ENCODE measurements around the gene PTCD1.

PTCD1 gene

DNA sequence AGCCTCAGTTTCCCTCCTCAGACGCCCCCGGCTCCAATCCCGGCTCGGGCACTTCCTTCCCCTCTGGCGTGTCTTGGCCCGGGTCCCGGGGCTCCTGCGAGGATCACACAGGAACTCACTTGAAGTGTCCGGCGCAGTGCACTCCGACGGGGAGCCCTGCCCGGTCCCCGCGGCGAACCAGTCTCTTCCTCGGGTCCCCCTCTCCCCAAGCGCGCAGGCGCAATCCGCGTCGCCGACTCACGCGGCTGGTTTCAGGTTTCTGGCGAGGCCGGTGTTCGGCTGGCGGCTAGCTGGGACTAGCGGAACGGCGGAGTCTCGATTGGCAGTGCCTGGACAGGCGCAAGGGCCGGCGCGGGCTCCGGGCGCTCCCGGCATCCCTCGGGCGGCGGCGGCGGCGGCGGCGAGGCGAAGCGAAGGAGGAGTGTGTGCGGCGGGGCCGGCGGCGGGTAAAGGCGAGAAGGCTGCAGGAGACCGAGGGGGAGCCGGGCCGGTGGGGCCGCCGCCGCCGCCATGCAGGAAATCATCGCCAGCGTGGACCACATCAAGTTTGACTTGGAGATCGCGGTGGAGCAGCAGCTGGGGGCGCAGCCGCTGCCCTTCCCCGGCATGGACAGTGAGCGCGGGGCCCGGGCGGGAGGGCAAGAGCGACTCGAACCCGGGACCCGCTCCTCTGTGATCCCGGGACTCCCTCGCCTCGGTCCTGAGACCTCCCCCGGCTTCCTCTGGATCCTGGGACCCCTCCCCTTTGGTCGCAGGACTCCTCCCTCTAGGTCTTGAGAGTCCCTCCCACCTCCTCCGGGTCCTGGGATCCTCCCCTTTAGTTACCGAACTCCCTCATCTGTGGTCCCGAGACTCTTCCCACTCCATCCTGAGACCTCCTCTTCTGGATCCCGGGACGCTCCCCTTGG, at the start of gene PTCD1, which contains the start of gene CPSF4:
Gene PTCD1 (minus strand): TSS at position 226 of the 908 bp plus-strand sequence. CDS start 3,556 bp downstream, outside the sequence.
Gene CPSF4 (plus strand): TSS at position 371 of the 908 bp plus-strand sequence. CDS start 140 bp downstream, at position 511.
- peak; percentile 91 for DNase-seq
- in situ Hi-C loops (cut with MboI; ENCODE audit: low pct_unique_long_range_greater_than_20kb, low sequenced_read_pairs), result no loop called here

DNA sequence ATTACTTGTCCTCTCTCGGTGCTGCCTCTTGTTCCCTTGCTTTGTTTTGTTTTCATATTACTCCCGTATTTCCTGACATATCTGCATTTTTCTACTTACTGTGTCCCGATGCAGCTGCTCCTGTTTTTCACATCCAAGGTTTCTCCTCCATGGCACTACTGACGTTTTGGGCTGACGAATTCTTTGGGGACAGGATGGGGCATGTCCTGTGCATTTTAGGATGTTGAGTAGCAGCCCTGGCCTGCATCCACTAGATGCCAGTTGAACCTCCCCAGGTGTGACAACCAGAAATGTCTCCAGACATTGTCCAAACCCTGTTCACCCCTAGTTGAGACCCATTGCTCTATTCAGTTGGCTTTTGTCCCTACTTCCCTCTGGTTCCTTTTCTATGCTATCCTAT, 46.5 kb upstream of the PTCD1 start:
- no peak for DNase-seq
- in situ Hi-C loops (cut with MboI; ENCODE audit: low pct_unique_long_range_greater_than_20kb, low sequenced_read_pairs), result no loop called here

GRCh38 chr7:99478464-99479440, 40.2 kb upstream of the PTCD1 start:
- in situ Hi-C loops (cut with MboI; ENCODE audit: low pct_unique_long_range_greater_than_20kb, low sequenced_read_pairs), result no loop called here
- no peak for DNase-seq

DNA sequence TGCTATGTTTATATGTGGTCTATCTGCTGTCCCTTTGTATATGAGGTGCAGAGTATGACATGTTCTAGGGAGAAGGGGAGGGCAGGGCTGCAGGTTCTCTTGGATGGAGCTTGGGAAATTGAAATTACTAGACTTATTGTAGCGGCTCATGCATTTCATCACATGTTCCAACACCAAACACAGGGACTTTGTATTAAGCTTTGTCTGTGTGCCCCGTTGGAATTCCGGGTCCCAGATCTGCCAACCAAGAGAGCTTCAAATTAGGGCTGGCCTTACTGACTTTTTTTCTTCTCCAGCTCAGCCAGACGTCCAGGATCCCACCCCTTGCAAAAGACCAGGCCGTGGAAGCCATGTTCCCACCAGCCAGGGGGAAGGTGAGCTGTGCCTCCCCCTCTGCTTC, 37.5 kb upstream of the PTCD1 start:
- no peak for DNase-seq
- in situ Hi-C loops (cut with MboI; ENCODE audit: low pct_unique_long_range_greater_than_20kb, low sequenced_read_pairs), result no loop called here

DNA sequence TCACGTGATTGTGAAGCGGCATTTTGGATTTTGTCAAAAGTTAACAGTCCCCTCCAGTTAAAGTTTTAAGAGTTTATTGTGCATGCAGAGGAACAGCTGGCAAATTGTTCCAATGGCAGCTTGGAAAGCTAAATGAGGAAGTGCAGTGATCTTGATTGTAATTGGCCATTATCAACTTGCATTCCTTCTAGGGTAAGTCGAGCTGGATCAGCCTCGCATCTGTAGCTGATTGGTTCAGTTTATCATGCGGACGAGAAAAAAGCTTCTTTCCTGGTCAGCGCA, 34.7 kb upstream of the PTCD1 start:
- in situ Hi-C loops (cut with MboI; ENCODE audit: low pct_unique_long_range_greater_than_20kb, low sequenced_read_pairs), result no loop called here
- DNase-seq, result peak; percentile 76

- DNase-seq, result peak; percentile 97
- in situ Hi-C loops (cut with MboI; ENCODE audit: low pct_unique_long_range_greater_than_20kb, low sequenced_read_pairs), result no loop called here
Measured at GRCh38 chr7:99472561-99473314, 34.1 kb upstream of the PTCD1 start, which contains the start of gene ZNF789. Gene ZNF789, plus strand, starts transcription at chr7:99472890. Its CDS starts 3,567 bp downstream, at chr7:99476457.

GRCh38 chr7:99469381-99470065, 30.9 kb upstream of the PTCD1 start:
- no peak for DNase-seq
- in situ Hi-C loops (cut with MboI; ENCODE audit: low pct_unique_long_range_greater_than_20kb, low sequenced_read_pairs), result no loop called here

- in situ Hi-C loops (cut with MboI; ENCODE audit: low pct_unique_long_range_greater_than_20kb, low sequenced_read_pairs), result no loop called here
- DNase-seq, result no peak
Measured at GRCh38 chr7:99468336-99468918, 29.8 kb upstream of the PTCD1 start.

DNA sequence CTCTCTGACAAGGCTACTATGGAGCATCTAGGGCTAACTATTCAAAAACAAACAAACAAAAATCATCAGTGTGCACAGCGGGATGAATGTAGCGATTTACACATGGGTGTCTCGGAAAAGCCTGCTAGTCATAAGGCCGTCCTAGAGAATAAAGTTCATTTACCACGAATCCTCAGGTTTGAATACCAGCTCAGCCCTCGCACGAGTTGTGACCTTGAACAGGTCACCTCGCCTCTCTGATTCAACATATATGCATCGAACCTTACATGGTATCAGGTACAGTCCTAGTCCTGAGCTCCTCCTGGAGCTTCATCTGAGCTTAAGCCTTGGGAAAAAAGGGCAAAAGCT, 26.8 kb upstream of the PTCD1 start:
- DNase-seq, result no peak
- in situ Hi-C loops (cut with MboI; ENCODE audit: low pct_unique_long_range_greater_than_20kb, low sequenced_read_pairs), result no loop called here

- in situ Hi-C loops (cut with MboI; ENCODE audit: low pct_unique_long_range_greater_than_20kb, low sequenced_read_pairs), result no loop called here
- DNase-seq, result no peak
Measured at GRCh38 chr7:99461221-99461620, 22.6 kb upstream of the PTCD1 start.

- in situ Hi-C loops (cut with MboI; ENCODE audit: low pct_unique_long_range_greater_than_20kb, low sequenced_read_pairs), result no loop called here
- no peak for DNase-seq
Measured at GRCh38 chr7:99460651-99461050, 22.1 kb upstream of the PTCD1 start.

DNA sequence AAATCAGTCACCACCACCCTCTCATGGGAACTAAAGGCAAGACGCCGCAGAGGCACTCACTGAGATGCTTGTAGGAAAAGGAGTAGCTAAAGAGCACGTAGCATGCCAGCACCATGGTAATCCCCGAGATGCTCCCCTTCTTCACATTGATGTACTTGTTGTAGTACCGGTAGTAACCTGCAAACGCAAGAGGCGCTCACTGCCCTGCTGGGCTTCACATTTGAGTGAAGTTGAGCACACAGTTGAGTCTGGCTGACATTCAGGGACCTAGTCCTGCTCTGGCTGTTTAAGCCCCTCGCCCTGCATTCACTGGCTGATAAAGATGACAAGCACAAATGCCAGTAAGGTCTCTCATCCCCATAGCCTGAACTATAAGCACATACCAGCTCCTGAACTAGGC, 20.5 kb upstream of the PTCD1 start:
- DNase-seq, result peak; percentile 35
- in situ Hi-C loops (cut with MboI; ENCODE audit: low pct_unique_long_range_greater_than_20kb, low sequenced_read_pairs), result no loop called here

DNA sequence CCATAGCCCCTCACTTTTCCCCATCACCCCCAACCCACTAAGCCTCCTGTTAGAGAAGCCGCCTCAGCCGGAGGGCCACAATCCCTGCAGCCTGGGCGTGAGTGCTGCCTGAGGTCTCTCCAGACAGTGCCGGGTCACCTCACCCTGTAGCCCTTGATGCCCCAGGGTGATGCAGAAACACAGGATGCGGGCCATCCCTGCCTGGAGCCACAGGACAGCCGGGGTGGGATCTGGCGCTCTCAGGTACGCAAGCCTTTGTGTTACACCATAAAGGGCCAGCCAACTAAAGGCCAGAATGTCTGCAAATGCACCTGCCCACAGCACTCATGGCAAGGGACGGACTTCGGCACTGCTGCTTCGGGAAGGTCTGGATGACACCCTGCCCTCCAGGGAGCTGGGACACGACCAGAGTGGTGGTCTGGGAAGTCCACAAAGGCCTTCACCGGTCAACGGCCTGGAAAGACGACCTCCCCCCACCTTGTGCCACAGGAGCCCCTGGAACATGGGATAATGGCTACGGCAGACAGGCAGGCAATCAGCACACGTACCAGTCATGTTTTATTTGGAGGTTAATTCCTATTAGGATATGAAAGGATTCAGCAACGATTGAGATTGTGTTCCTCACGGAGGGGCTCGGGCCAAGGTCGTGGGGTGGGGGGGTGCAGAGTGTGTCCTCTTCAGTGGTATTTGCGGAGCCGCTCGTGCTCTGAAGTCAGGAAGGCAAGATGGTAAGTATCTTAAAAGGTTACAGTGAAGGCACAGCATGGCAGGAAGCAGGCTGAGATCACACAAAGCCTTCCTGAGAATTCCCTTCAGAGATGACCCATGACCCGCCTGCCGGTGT, 19.3 kb upstream of the PTCD1 start:
- no peak for DNase-seq
- in situ Hi-C loops (cut with MboI; ENCODE audit: low pct_unique_long_range_greater_than_20kb, low sequenced_read_pairs), result no loop called here

GRCh38 chr7:99457050-99457649, 18.6 kb upstream of the PTCD1 start:
- in situ Hi-C loops (cut with MboI; ENCODE audit: low pct_unique_long_range_greater_than_20kb, low sequenced_read_pairs), result no loop called here
- no peak for DNase-seq

DNA sequence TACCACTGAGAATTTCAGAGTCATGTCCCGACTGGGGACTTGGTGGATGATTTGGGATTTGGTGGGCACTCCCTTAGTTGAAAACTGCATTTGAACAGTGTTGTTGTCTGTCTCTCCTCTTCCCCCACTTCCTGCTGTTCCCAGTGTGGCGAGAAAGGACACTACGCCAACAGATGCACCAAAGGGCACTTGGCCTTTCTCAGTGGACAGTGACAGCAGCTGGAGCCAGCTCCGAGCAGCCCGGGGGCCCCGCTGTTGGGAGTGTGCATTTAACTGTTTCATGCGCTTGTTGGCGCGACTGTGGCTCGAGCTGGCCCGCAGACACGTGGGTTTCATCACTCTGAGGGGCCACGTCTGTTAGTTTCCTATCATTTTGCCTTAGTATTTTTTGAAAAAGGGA, 17.7 kb upstream of the PTCD1 start:
- in situ Hi-C loops (cut with MboI; ENCODE audit: low pct_unique_long_range_greater_than_20kb, low sequenced_read_pairs), result no loop called here
- no peak for DNase-seq

DNA sequence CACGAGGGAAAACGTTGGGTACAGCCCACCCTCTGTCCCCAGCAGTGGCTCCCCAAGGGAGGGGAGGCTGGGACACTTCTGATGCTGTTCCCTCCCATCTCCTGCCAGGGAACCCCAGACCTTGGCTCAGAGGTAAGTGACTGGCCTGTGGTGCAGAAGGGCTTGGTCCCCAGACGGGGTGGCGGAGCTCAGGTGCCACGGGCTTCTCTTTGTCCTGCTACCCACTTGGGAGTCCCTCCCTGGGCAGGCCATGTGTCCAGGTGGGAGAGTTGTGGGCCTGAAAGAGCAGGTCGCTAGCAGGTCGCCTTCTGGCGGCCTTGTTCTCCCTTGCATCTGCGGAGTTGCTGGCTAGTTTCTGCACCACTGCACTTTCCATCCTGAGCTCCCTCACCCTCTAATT, 17.3 kb upstream of the PTCD1 start:
- no peak for DNase-seq
- in situ Hi-C loops (cut with MboI; ENCODE audit: low pct_unique_long_range_greater_than_20kb, low sequenced_read_pairs), result no loop called here

GRCh38 chr7:99453105-99453504, 14.5 kb upstream of the PTCD1 start:
- no peak for DNase-seq
- in situ Hi-C loops (cut with MboI; ENCODE audit: low pct_unique_long_range_greater_than_20kb, low sequenced_read_pairs), result no loop called here
